Fibroblast of lung (primary cell): ENCODE measurements around the gene NUDT8.

ENCODE experiments used
- CTCF ChIP-seq, 2 donors: IDR thresholded peaks in 1 of 2; conservative IDR thresholded peaks in 1 of 2; 1 replicate in 1 of 2; 2 replicates in 1 of 2; pipeline ENCODE4 v1.5.1; 2011 to 2012; ENCODE audit warnings: low read length in 2 of 2, control low read depth in 1 of 2, inconsistent platforms in 1 of 2, low read depth in 1 of 2, mild to moderate bottlenecking in 1 of 2
- EZH2 ChIP-seq: IDR thresholded peaks from 2 replicates; pipeline ENCODE4 v1.5.1; 2012; ENCODE audit warnings: low read length, control low read depth, mild to moderate bottlenecking; ENCODE audit errors: missing control alignments

GRCh38 chr11:67663532-67664212 is 33.9 kb upstream of the NUDT8 start:
- no peak for TF ChIP-seq CTCF (conservative IDR thresholded peaks at IDR 0.05 in 1 of 2, IDR thresholded peaks at IDR 0.05 in 1 of 2; ENCODE audit: low read depth in 1 of 2, low read length in 2 of 2)
- TF ChIP-seq EZH2: no peak
